PFSK-1 (cell line): ENCODE data around the gene TMEM219.

ENCODE experiments used
- FOXP2 ChIP-seq: optimal IDR thresholded peaks from 2 replicates; pipeline ENCODE3; 2011; ENCODE audit warnings: borderline replicate concordance, control low read depth, inconsistent platforms; ENCODE audit not compliant: insufficient read depth; ENCODE audit errors: extremely low read length, extremely low read depth
- POLR2AphosphoS5 ChIP-seq: IDR thresholded peaks from 2 replicates; pipeline ENCODE4 v1.6.1; 2012; ENCODE audit warnings: low read depth, mild to moderate bottlenecking, control low read depth, low read length, moderate library complexity
- REST ChIP-seq, 2 experiments: IDR thresholded peaks; 2 replicates each; pipeline versions ENCODE4 v1.6.1 to v1.8.0; 2011 to 2012; ENCODE audit warnings: low read depth in 2 of 2, low read length in 2 of 2, control low read depth in 1 of 2, inconsistent platforms in 1 of 2, mild to moderate bottlenecking in 1 of 2, moderate library complexity in 1 of 2; ENCODE audit not compliant: insufficient read depth in 1 of 2
- SIN3A ChIP-seq: IDR thresholded peaks from 2 replicates; pipeline ENCODE4 v1.6.1; 2012; ENCODE audit warnings: mild to moderate bottlenecking, low read length, moderate library complexity, borderline replicate concordance; ENCODE audit not compliant: insufficient read depth
- TAF1 ChIP-seq: IDR thresholded peaks from 2 replicates; pipeline ENCODE4 v1.6.1; 2012; ENCODE audit warnings: low read length, control low read depth, borderline replicate concordance; ENCODE audit not compliant: insufficient read depth

The TMEM219 gene

GRCh38 chr16:30006095-30006473 lies 44.2 kb downstream of the TMEM219 start:
- TF ChIP-seq SIN3A (no peak), REST (IDR thresholded peaks at IDR 0.05; ENCODE audit: insufficient read depth in 1 of 2, low read depth in 2 of 2, low read length in 2 of 2) (no peak), TAF1 (no peak), FOXP2 (no peak), POLR2AphosphoS5 (no peak)

- TF ChIP-seq FOXP2 (no peak), REST (IDR thresholded peaks at IDR 0.05; ENCODE audit: insufficient read depth in 1 of 2, low read depth in 2 of 2, low read length in 2 of 2) (no peak), TAF1 (no peak), POLR2AphosphoS5 (no peak), SIN3A (no peak)
These were observed 44.9 kb downstream of the TMEM219 start for GRCh38 chr16:30006659-30007377.

GRCh38 chr16:30007378-30007895 lies 45.6 kb downstream of the TMEM219 start:
- TF ChIP-seq FOXP2: no peak
- no peak for TF ChIP-seq REST (IDR thresholded peaks at IDR 0.05; ENCODE audit: insufficient read depth in 1 of 2, low read depth in 2 of 2, low read length in 2 of 2)
- TF ChIP-seq SIN3A: no peak
- TF ChIP-seq POLR2AphosphoS5: no peak
- no peak for TF ChIP-seq TAF1

- TF ChIP-seq POLR2AphosphoS5 (no peak), REST (IDR thresholded peaks at IDR 0.05; ENCODE audit: insufficient read depth in 1 of 2, low read depth in 2 of 2, low read length in 2 of 2) (no peak), TAF1 (no peak), FOXP2 (no peak), SIN3A (no peak)
These were observed 47.4 kb downstream of the TMEM219 start for GRCh38 chr16:30009085-30009862.
